Adrenal gland (tissue), 12 donors: Measurements from ENCODE around the gene CNDP1. TPM values are rescaled to one million over a fixed set of nuclear protein-coding genes. Genes with fewer than 3 reads are reported as not detected.

ENCODE experiments used
- DNase-seq, 7 donors: peaks; one replicate each; pipeline ENCODE4 v3.0.0-alpha.2; 2019 to 2020
- H3K27ac ChIP-seq, 5 donors: fragments of 200-600 bp; sonication (generic) in 4 of 5; 1 replicate in 3 of 5; 2 replicates in 2 of 5; pipeline versions ENCODE4 v1.5.1 to v1.8.0; 2016 to 2020; ENCODE audit warnings: mild to moderate bottlenecking in 1 of 5
- H3K27me3 ChIP-seq: fragments of 200-600 bp; 2 replicates; pipeline ENCODE4 v1.8.0; 2021
- H3K36me3 ChIP-seq, 2 donors: fragments of 200-600 bp; replicated peaks in 1 of 2; 1 replicate in 1 of 2; 2 replicates in 1 of 2; pipeline versions ENCODE4 v1.5.1 to v1.8.0; 2018 to 2022
- H3K4me1 ChIP-seq, 2 donors: fragments of 200-600 bp; replicated peaks in 1 of 2; 1 replicate in 1 of 2; 2 replicates in 1 of 2; pipeline versions ENCODE4 v1.5.1 to v1.8.0; 2018 to 2021
- H3K4me3 ChIP-seq, 4 donors: fragments of 200-600 bp; sonication (generic) in 3 of 4; one replicate each; pipeline ENCODE4 v1.5.1; 2016 to 2018
- H3K9me3 ChIP-seq, 3 donors: fragments of 200-600 bp; sonication (generic) in 1 of 3; replicated peaks in 1 of 3; 1 replicate in 2 of 3; 2 replicates in 1 of 3; pipeline versions ENCODE4 v1.5.1 to v1.8.0; 2016 to 2021
- CTCF ChIP-seq, 6 experiments: fragments of 450-650 bp in 4 of 6; fragments of 200-600 bp in 2 of 6; sonication (generic) in 1 of 6; IDR thresholded peaks; 1 replicate in 5 of 6; 2 replicates in 1 of 6; pipeline versions ENCODE4 v1.5.1 to v1.8.0; 2016 to 2021; ENCODE audit warnings: antibody characterized with exemption in 6 of 6, mild to moderate bottlenecking in 2 of 6, moderate library complexity in 1 of 6
- POLR2A ChIP-seq, 2 donors: fragments of 450-650 bp; IDR thresholded peaks; one replicate each; pipeline ENCODE4 v1.6.1; 2017; ENCODE audit warnings: antibody characterized with exemption in 2 of 2, mild to moderate bottlenecking in 2 of 2, moderate library complexity in 1 of 2
- WGBS, 4 donors: extraction: QIAGEN DNeasy Blood & Tissue Kit in 2 of 4; methylation state at CpG; one replicate each; pipeline versions ENCODE4 v1.1.5 to v1.1.7; 2013 to 2017; 5-methylcytosine and 5-hydroxymethylcytosine counted together
- intact Hi-C, 2 donors: fragments of 100-400 bp; cut with DNase I; formaldehyde crosslinking; loops; one replicate each; pipeline versions ENCODE4 v1.14.1 to v1.15.0; 2022 to 2023
- polyA plus RNA-seq, 3 donors: library from polyadenylated mRNA; stranded (reverse); fragments of 200-250 nt in 2 of 3; fragments of 350-450 nt in 1 of 3; fragmentation: Illumina TruSeq in 1 of 3; extraction: RNeasy Lipid Tissue Mini Kit (QIAGEN cat#74804) in 1 of 3; gene quantifications; one replicate each; pipeline ENCODE4 v1.2.3, GENCODE V29; 2013 to 2014
- total RNA-seq, 9 donors: library from RNA; depleted of rRNA in 4 of 9; stranded (reverse); fragments of >200 nt in 4 of 9; fragments of 120-200 nt in 1 of 9; fragmentation: NEBNext Ultra II Directional in 1 of 9; extraction: Animal tissue kit (Norgen Biotek cat#: 25700) in 1 of 9; gene quantifications; one replicate each; pipeline versions ENCODE4 v1.1.0 to v1.2.4, GENCODE V29; 2013 to 2023
- donor health status: healthy with polysubstance abuse.
- donor health status: Bipolar disorder and iron deficiency.
- donor health status: DM: yes; HTN: yes; CAD: no.
- donor health status: DM: no; HTN: no; CAD: no.
- donor health status: DM: no; HTN: no; CAD: no.
- donor health status: DM: yes; HTN: yes; CAD: no.

The CNDP1 gene
- total and polyA plus RNA-seq, 12 donors, result 0.16 to 0.27 TPM; not detected in 10

- 78 to 87% (median 85%) methylated on average over 1 of the region's 1 CpG for WGBS, 4 donors
- Histone ChIP-seq H3K36me3 (no peaks in the 10 kb centered on the region), H3K4me3 (no peak overlapping the region), H3K27ac (no peak overlapping the region), H3K9me3 (no peaks in the 10 kb centered on the region), H3K27me3 (no peaks in the 10 kb centered on the region), H3K4me1 (peaks cover 0 to 5% of the 10 kb centered on the region in 2 donors)
- intact Hi-C loops, result no loop called here
- DNase-seq, result no peak
- no peak for TF ChIP-seq CTCF (IDR thresholded peaks at IDR 0.05)
- TF ChIP-seq POLR2A (IDR thresholded peaks at IDR 0.05), result no peak
Measured at GRCh38 chr18:74610860-74611259, 76.6 kb downstream of the CNDP1 start.

GRCh38 chr18:74611765-74612164, 77.5 kb downstream of the CNDP1 start:
- H3K4me3 ChIP-seq, result no peak overlapping the region
- intact Hi-C loops, result no loop called here
- H3K36me3 ChIP-seq, result no peaks in the 10 kb centered on the region
- peaks cover 0 to 5% of the 10 kb centered on the region in 2 donors for H3K4me1 ChIP-seq
- no peaks in the 10 kb centered on the region for H3K9me3 ChIP-seq
- no peak for DNase-seq
- no peak overlapping the region for H3K27ac ChIP-seq
- 85 to 95% (median 94%) methylated on average over 4 of the region's 4 CpGs for WGBS, 4 donors
- no peaks in the 10 kb centered on the region for H3K27me3 ChIP-seq
- no peak for TF ChIP-seq CTCF (IDR thresholded peaks at IDR 0.05)
- no peak for TF ChIP-seq POLR2A (IDR thresholded peaks at IDR 0.05)

DNA sequence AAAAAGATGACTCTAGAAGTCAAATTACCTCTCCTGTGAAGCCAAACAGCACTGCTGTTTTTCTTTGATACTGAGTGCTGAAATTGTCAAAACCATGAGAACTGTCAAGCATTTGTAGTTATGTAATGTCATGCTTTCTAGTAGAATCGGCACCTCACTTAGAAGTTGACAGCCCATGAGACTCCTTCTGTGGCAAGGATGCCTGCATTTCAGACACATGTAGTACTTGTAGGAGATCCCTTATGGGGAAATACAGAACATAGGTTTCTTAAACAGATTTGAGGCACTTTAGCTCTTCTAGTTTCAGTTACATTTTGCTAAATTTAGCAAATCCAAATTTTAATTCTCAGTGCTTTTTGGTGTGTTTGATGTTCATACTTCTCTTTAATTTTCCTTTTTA, 79.1 kb downstream of the CNDP1 start:
- TF ChIP-seq POLR2A (IDR thresholded peaks at IDR 0.05) (no peak), CTCF (IDR thresholded peaks at IDR 0.05) (no peak)
- no peak overlapping the region for H3K27ac ChIP-seq
- 50 to 75% (median 61%) methylated on average over 1 of the region's 1 CpG for WGBS, 4 donors

DNA sequence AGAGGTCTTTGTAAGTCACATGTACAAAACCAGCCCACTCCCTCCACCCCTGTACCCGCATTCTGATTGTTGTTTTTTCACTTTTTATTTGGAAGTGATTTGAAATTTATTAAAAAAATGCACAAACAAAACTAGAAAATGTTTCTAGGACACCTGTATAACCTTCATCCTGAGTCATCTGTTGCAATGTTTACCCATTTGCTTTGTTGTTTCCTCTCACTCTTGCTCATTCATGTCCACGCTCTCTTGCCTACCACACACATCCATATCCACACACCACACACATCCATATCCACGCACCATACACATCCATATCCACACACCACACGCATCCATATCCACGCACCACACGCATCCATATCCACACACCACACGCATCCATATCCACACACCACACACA, 82.2 kb downstream of the CNDP1 start:
- 66 to 79% (median 70%) methylated on average over 7 of the region's 7 CpGs for WGBS, 4 donors
- Histone ChIP-seq H3K36me3 (no peaks in the 10 kb centered on the region), H3K4me1 (peaks cover 0 to 5% of the 10 kb centered on the region in 2 donors), H3K27ac (no peak overlapping the region), H3K27me3 (no peaks in the 10 kb centered on the region), H3K9me3 (no peaks in the 10 kb centered on the region), H3K4me3 (no peak overlapping the region)
- TF ChIP-seq POLR2A (IDR thresholded peaks at IDR 0.05) (no peak), CTCF (IDR thresholded peaks at IDR 0.05) (no peak)
- no peak for DNase-seq
- intact Hi-C loops, result no loop called here

More for the DNA sequence above, 79.1 kb downstream of the CNDP1 start:
- Histone ChIP-seq H3K4me3 (no peak overlapping the region), H3K9me3 (no peaks in the 10 kb centered on the region), H3K4me1 (peaks cover 0 to 5% of the 10 kb centered on the region in 2 donors), H3K36me3 (no peaks in the 10 kb centered on the region), H3K27me3 (no peaks in the 10 kb centered on the region)
- no peak for DNase-seq
- intact Hi-C loops, result no loop called here
